ENCODE data around the gene RARB.

DNA sequence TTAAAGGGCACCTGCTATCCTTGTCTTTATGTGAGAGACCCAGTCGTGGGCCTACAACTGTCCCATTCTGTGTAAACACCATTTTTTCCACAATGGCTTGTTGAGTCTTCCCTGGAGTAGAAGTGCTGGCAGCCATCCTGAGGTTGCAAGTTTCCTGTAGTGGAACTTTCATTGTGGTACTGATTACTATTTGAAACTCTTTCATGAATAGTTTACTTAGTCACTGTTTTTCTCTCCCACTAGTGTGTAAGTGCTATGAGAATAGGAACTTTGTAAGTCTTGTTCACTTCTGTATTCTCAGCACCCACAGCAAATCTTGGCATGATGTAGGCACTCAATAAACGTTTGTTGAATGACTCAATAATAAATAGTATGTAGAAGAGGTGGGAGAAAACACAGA lies 48.6 kb downstream of the RARB start:
- TF ChIP-seq POLR2AphosphoS5 (IDR thresholded peaks at IDR 0.05) (no peak), POLR2A (IDR thresholded peaks at IDR 0.05) (no peak)
- TF ChIP-seq, protein P1, sequence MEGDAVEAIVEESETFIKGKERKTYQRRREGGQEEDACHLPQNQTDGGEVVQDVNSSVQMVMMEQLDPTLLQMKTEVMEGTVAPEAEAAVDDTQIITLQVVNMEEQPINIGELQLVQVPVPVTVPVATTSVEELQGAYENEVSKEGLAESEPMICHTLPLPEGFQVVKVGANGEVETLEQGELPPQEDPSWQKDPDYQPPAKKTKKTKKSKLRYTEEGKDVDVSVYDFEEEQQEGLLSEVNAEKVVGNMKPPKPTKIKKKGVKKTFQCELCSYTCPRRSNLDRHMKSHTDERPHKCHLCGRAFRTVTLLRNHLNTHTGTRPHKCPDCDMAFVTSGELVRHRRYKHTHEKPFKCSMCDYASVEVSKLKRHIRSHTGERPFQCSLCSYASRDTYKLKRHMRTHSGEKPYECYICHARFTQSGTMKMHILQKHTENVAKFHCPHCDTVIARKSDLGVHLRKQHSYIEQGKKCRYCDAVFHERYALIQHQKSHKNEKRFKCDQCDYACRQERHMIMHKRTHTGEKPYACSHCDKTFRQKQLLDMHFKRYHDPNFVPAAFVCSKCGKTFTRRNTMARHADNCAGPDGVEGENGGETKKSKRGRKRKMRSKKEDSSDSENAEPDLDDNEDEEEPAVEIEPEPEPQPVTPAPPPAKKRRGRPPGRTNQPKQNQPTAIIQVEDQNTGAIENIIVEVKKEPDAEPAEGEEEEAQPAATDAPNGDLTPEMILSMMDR (IDR thresholded peaks at IDR 0.05 in 8 of 11, conservative IDR thresholded peaks at IDR 0.05 in 3 of 11) = no peak
